GM18498 (cell line): Measurements from ENCODE around the gene RBM47.

ENCODE experiments used
- ATAC-seq: cut with Tn5 transposase; IDR thresholded peaks from one replicate; pipeline ENCODE4 v1.9.1; 2021; ENCODE audit warnings: mild to moderate bottlenecking, moderate library complexity; ENCODE audit not compliant: unreplicated experiment

The RBM47 gene

DNA sequence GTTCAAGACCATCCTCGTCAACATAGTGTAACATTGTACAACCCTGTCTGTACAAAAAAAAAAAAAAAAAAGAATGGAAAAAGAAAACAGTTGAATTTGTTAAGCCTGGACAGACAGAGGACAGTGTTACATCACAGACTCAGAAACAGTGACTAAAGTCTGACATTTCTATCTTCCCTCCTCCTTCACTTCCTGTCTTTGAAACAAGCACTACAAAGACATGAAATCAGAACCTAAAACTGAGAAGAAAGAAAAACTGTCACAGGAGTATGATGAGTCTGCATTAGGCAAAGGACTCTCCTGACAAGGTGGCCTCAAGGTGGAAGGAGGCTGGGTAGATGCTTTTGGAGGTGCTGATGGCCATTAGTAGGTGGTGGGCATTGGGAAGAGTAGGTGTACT, 126.7 kb downstream of the RBM47 start:
- peak; percentile 60 for ATAC-seq

DNA sequence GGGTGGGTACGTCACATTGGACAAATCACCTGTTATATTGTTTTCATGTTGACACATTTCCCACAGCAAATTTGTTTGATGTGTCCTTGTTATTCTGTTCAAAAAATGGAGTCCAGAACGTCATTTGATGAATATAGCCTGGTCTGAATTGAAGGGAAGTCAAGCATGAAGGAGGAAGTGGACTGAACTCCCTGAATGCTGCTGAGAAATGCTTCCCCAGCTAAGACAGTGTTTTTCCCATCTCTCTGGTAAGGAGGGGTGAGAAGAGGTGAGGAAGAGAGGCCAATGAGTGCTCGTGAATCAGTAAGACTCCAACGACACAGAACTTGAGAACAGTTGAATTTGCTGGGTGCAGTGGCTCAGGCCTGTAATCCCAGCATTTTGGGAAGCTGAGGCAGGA, 127.4 kb downstream of the RBM47 start:
- no peak for ATAC-seq

DNA sequence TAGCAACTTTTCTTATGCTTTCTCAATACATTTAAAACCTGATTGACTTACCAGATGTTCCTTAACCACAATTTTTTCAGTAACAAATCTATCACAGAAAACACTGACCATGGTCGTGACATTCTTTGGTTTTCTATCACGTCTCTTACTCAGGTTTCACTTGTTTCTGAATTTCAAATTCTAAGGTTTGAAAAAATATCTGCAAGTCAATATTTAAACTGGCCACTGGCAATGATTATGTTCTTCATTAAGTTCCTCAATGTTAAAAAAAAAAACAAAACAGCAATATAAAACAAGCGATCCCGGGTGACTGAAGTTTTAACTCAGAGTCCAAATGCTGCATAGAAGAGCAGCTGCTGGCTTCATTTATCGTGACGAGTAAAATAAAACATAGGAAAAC, 128.9 kb downstream of the RBM47 start:
- no peak for ATAC-seq

DNA sequence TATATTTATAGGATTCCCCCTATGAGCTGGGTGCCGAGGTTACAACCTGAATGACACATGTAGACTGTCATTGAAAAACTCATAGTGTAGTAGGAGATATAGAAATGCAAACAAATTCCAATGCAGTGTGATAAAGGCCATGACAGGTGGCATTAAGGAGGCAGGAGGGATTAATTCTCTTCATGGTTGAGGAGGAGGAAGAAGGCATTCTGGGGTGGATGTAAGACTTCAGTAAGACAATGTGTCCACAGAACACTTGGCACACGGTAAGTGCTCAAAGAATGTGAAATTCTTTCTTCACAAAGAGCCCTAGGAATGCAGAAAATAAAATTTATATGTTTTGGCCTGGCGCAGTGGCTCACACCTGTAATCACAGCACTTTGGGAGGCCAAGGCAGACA, 136.5 kb downstream of the RBM47 start:
- ATAC-seq = no peak

DNA sequence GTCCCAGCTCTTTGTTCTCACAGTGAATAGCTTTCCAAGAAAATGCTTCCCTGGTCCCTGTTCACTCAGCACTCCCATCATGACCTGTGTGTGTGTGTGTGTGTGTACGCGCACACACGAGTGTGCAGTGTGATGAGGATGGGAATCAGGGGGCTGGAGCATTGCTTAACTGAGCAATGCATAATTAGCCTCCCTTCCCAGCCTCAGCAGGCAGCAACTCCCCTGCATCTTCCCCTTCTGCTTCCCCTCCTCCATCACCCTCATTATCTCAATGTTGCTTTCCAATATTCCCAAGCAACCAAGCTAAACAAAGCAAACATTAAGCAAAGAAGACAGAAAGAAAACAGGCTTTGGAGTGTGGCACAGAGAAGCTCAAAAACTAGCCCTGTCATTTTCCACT, 137.0 kb downstream of the RBM47 start:
- no peak for ATAC-seq

DNA sequence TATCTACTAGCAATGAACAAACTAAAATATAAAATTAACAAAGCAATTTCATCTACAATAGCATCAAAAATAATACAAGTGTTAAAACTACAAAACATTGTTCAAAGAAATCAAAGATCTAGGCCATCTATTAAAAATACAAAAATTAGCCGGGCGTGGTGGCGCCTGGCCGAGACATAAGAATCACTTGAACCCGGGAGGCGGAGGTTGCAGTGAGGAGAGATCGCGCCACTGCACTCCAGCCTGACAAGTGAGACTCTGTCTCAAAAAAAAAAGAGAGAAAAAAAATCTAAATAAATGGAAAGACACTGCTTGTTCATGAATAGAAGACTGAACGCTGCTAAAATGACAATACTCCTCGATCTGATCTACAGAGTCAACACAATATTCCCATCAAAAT, 139.2 kb downstream of the RBM47 start:
- ATAC-seq = no peak

DNA sequence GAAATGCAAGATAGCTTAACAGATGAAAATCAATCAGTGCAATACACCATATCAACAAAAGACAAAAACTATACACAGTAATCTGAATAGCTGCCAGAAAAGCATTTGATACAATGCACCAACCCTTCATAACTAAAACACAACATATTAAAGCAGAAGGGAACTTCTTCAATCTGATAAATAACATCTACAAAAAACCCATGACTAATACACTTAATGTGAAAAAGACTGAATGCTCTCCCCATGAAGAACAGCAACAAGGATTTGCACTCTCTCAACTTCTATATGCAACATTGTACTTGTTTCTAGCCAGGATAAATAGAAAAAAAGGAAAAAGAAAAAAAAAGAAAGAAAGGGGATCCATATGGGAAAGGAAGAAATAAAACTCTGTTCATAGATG, 139.7 kb downstream of the RBM47 start:
- ATAC-seq = no peak

DNA sequence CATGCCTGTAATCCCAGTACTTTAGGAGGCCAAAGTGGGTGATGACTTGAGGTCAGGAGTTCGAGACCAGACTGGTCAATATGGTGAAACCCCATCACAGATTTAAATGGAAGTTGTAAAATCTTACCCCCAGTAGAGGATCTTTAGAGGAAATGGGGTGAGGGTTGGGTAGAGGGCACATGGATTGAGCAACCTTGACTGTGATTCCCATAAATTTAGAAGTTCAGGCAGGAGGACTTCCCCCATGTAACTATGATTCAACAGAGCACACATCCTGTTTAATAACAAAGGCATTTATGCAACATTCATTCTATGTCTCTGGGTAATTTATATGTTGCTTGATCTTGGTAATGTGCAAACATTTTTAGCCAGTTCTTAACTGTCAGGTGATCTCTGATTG, 143.1 kb downstream of the RBM47 start:
- ATAC-seq = no peak

DNA sequence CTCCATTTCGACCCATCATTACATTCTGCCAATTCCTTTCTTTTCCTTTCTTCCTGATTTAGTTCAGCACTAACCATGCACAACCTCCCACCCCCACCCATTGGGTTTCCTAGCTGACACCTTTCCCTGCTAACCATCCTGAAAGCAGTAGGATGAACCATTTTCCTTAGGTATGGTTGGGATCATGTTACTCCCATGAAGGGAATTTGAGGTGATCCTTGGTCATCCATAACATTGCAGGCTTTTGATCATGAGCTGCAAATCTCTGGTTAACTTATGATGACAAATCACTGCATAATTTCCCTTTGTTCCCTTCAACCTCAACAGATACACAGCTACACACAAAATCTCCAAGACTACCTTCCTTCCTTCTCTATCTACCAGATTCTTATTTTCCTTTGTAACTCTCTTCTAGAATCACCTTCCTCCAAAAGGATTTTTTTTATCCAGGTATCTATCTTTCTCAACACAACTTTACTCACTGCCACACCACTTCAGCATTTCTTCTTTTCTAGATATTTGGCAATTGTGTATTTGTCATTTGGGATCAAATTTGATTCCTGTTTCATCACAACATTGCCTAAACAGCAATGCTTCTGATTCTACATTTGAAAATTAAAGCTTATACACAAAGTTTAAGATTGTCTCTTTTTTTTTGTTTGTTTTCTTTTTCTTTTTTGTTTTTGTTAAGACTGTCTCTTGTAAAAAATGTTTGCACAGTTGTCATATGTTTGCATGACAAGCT, 145.1 kb downstream of the RBM47 start:
- no peak for ATAC-seq

DNA sequence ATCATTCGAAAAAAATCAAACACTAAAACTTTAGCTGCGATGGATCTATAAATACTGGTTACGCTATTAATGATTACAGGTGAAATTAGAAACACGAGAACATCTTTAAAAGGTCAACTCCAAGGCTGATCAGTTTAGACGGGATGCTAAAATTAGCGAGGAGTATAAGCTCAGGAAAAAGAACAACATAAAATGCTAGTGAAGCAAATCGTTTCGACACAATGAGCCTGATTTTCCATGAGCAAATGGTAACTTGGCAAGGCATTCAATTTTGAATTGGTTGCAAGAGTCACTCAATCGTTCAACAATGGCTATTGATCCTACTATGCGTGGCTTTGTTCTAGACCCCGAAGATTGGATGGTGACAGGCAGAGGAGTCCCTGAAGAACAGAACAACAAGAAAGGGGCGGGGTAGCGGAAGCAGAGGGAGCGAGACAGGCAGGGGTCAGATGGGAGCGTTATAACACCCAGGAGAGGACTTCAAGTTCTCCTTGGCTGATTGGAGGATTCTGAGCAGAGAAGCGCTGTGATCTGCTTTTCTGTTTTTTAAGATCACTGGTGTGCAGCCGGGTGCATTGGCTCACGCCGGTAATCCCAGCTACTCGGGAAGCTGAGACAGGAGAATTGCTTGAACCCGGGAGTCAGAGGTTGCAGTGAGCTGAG, 146.5 kb downstream of the RBM47 start:
- ATAC-seq = no peak

DNA sequence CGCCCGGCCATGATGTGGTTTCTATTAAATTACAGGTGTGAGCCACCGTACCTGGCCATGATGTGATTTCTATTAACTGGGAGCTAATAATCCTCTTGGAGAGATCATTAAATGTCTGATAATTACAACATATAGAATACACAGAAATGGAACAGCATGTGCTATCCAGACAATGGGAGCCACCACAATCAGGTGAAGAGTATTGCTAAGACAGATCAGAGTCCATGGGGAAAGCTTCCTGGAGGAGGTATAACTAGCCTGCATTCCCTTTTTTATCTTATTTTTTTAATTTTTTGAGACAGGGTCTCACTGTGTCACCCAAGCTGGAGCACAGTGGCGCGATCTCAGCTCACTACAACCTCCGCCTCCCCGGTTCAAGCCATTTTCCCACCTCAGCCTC, 147.7 kb downstream of the RBM47 start:
- ATAC-seq = no peak

DNA sequence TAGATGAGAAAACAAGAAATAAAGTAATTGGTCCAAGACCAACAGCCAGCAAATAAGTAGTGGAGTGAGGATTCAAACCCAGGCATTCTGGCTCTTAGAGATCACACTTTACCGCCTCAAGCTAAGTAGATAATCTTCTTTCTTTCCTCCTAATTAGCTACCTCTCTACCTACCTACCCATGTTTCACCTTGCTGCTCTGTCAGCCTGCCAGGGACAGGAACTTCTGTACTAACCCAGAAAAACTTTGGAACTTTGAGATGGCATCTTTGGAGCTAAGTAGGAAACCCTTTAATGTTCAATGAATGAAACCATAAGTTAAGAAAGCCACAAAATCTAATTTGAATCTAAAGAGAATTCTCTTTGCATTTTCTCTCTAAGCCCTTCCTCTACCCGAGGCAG, 149.4 kb downstream of the RBM47 start:
- no peak for ATAC-seq

DNA sequence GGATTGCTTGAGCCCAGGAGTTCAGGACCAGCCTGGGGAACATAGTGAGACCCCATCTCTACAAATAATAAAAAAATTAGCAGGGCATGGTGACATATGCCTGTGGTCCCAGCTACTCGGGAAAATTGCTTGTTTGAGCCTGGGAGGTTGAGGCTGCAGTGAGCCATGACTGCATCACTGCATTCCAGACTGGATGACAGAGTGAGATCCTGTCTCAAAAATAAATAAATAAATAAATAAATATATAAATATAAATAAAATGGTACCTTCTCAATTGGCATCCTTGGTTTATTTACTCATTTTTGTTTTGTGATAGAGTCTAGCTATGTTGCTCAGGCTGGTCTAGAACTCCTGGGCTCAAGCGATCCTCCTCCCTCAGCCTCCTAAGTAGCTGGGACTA, 150.3 kb downstream of the RBM47 start:
- no peak for ATAC-seq

DNA sequence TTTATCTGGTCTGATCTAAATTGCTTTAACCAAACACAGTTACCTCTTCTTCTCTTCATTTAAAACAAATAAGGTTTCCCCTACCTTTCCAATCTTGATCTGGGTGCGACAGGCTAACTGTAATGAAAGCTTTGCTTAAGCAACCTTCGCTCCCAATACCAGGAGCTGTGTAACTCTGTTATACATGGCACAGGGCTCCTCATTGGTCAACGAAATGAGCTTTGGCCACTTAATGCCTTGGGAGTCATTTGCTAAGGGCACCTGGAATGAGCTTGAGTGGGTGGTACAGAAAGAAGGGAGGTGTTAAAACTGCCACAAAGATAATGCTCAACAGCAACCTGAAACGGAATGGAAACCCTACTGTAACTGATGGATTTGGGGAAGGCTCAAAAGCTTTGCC, 154.1 kb downstream of the RBM47 start:
- no peak for ATAC-seq

DNA sequence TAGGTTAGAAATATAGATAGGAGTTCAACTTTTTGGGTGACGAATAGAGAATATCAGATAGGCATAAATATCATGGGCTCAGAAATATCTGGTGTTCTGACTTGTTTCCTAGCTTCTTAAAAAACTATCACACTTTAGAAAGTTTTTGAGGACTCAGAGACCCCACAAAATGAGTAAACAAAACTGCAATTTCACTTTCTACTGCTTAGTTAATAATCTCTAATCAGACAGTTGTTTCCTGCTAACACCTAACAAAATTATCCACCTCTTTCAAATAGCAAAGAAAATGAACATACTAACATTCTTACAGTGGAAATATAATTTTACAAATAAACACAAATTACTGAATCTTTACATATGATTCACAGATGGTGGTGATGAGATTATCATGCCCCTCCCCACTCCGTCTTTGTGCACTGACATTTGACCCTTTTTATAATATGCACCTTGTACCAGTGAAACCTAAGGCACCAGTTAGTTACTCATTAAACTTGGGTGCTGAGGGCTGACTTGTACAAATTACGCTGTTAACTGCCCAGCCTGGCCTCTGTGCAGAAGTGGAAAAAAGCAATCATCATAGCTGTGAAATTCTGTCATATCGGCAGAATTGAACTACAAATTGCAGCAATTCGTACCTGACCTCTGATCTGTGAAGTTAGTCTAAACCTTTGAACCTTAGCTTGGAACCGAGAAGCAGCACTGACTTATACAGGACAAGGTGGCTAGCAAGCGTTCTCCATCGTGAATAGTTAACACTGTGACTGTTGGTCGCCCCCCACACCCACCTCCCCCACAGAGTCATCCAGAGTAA, 155.9 kb downstream of the RBM47 start:
- ATAC-seq = peak; percentile 72

DNA sequence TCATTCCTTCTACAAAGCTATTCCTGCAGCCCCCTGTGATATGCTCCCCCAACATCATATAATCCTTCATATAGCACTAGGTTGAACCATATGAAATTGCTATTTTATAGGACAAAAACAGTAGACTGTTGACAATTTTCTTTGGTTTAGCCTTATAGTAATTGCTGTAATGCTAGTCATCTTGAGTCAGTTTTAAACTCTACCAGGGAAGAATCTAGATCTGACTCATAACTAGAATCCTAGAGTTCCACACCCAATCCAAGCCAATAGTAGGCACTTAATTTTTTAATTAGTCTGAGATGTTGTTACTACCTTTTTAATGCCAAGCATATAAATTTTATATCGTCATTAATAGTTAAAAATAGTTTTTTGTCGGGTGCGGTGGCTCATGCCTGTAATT, 157.7 kb downstream of the RBM47 start:
- no peak for ATAC-seq

DNA sequence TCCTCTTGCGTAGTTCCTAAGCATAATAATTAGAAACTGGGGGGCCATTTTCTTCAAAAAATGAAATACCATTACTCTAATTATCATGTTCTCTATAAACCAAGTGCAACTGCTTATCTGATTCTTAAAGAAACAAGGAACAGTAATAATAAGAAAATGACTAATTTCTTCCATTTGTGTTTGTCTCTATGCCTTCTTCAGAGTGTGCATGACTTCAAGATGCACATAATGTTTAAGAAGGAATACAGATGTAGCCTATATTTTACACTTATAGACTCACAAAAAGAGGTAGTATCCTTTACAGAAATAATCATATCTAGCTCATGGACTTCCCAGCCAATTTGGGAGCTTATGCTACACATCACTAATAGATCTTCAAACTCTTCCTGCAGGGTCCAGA, 162.9 kb downstream of the RBM47 start:
- ATAC-seq = no peak

DNA sequence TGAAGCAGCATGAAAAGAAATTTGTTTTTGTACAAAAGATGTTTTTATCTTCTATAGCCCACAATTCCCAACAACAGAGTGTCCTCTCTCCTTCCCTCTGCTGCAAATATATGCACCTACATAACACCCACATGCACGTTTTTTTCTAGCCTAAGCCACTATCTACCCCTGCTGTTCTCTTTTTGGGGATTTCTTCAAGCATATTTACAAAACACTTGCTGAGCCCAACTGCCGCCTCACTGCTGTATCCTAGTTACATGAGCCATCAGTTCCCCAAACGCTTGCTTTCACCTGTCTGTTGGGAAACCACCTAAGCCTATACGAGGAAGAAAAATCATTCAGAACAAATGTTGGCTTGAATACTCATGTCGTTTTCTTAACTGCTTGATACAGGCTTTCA, 167.3 kb downstream of the RBM47 start:
- ATAC-seq = no peak

DNA sequence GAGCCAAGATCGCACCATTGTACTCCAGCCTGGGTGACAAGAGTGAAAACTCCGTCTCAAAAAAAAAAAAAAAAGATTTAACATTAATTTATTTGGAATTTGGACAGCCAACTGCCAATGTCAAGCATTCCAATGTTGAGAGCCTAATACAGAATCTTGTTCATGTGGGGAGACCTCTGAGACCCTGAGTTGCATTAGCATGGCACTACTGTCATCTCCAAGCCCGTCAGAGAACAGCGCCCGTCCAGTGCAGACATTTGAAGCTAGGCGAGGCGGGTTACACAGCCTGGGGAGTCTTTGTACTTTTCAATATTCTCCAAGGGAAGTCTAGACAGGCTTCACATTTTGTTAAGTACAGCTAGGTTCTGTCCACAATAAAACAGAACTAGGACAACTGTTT, 167.8 kb downstream of the RBM47 start:
- no peak for ATAC-seq

DNA sequence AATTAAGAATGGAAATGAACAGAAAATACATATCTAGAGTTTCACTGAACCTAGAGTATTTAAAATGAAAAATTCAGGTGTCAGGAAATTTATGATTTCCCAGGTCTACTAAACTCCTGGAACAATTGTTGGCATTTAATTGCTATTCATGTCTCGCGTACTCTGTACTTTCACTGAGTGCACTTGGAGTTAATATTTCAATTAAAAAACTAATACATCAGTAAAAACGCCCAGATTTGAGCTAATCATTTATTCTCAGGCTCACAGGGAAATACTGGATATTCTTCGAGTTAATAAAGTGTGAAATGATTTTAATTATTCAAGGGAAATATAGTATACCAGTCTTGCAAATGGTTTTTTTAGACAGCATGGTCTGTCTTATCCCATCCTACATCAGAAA, 168.6 kb downstream of the RBM47 start:
- ATAC-seq = no peak

DNA sequence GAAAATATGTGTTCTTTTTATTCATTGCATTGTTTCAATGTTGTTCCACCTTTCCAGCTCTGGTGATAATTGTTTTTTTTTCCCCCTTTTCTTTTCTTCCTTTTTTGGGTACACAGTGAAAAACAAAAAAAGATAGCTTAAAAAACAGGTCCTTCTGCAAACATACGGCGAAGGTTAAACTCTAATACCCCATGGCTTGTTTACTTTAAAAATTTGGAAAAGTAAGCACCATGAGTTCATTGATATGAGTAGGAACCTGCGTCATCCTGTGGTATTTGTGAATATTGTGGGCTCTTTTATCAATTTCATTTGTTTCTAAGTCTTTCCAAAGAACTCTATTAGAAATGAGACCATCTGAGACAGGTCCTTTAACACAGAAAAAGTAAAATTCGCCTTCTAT, 171.0 kb downstream of the RBM47 start:
- ATAC-seq = no peak

DNA sequence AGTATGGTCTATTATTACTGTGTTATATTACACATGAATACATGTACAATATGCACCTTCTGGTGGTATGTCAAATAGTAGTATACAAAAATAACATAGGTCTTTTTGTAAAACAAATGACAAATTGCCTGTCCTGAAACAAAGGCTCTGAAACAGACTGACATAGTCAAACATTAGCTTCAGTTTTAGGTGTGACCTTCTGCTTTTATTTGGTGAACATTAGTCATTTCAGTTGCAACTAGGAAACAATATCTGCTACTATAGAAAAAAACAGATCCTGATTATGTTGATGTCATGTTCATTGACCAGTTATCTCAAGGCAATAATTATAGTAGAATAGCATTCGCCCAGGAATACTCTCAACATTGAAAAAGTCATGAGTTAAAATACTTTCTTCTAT, 171.6 kb downstream of the RBM47 start:
- no peak for ATAC-seq
